ENCODE measurements around the gene FBXO21. TPM values are rescaled to one million over a fixed set of nuclear protein-coding genes. Genes with fewer than 3 reads are reported as not detected.
"Not testable (repeated sequence)": the region's sequence is repeated elsewhere in the genome, so short reads cannot be mapped to it uniquely, and the experiment has no call there.

FBXO21 gene
- total RNA-seq, 2 experiments from 2014 or later: 34.4 to 60.8 TPM

DNA sequence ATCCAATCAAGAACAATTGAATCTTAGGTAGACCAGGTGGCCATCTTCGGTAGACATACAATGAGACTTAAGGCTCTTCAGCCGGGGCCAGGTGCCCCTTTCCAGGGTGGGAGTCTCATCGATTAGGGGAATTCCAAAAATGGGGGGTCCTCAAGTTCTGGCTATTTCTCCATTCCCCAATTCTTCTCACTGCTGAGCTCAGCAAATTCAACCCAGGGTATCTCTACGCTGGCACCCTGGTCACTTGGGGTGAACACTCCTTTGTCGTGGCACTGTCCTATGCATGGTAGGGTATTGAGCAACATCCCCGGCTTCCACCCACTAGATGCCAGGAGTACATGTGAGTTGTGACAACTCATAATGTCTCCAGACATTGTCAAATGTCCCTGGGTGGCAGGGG, 34.9 kb upstream of the FBXO21 start:
- H3K9me2 ChIP-seq (ENCODE audit: insufficient read depth, low read length): no peaks in the 10 kb centered on the region
- DNase-seq (ENCODE audit: low spot score): no peak
- intact Hi-C loops (cut with micrococcal nuclease; ENCODE audit: unreplicated experiment): no loop called here
- no peaks in the 10 kb centered on the region for H3K36me3 ChIP-seq (ENCODE audit: insufficient read depth, low read length)
- no peaks in the 10 kb centered on the region for H3K4me1 ChIP-seq (ENCODE audit: insufficient read depth, low read length, poor library complexity, severe bottlenecking)
- CTCF ChIA-PET (ENCODE audit: unreplicated experiment): no interaction called here
- no peaks in the 10 kb centered on the region for H3K79me2 ChIP-seq (ENCODE audit: insufficient read depth, low read depth, low read length)
- no TSS peak for BruUV-seq (replicated peaks)
- H3K27ac ChIP-seq (ENCODE audit: low read depth, low read length, poor library complexity, severe bottlenecking): no peak overlapping the region
- H4K20me1 ChIP-seq (ENCODE audit: insufficient read depth, low read length): no peaks in the 10 kb centered on the region
- no peak overlapping the region for H3K4me2 ChIP-seq (ENCODE audit: low read length)
- no peaks in the 10 kb centered on the region for H3K9me3 ChIP-seq (ENCODE audit: low read length)
- H3K4me3 ChIP-seq (ENCODE audit: low read depth, low read length, poor library complexity, severe bottlenecking): no peak overlapping the region
- H2AFZ ChIP-seq (ENCODE audit: low read length): no peak overlapping the region
- POLR2A ChIA-PET: no interaction called here
- TF ChIP-seq EZH2phosphoT487 (IDR thresholded peaks at IDR 0.05; ENCODE audit: borderline replicate concordance, low read depth, low read length): no peak
- TF ChIP-seq, protein P1, sequence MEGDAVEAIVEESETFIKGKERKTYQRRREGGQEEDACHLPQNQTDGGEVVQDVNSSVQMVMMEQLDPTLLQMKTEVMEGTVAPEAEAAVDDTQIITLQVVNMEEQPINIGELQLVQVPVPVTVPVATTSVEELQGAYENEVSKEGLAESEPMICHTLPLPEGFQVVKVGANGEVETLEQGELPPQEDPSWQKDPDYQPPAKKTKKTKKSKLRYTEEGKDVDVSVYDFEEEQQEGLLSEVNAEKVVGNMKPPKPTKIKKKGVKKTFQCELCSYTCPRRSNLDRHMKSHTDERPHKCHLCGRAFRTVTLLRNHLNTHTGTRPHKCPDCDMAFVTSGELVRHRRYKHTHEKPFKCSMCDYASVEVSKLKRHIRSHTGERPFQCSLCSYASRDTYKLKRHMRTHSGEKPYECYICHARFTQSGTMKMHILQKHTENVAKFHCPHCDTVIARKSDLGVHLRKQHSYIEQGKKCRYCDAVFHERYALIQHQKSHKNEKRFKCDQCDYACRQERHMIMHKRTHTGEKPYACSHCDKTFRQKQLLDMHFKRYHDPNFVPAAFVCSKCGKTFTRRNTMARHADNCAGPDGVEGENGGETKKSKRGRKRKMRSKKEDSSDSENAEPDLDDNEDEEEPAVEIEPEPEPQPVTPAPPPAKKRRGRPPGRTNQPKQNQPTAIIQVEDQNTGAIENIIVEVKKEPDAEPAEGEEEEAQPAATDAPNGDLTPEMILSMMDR (conservative IDR thresholded peaks at IDR 0.05; ENCODE audit: low read length): no peak

DNA sequence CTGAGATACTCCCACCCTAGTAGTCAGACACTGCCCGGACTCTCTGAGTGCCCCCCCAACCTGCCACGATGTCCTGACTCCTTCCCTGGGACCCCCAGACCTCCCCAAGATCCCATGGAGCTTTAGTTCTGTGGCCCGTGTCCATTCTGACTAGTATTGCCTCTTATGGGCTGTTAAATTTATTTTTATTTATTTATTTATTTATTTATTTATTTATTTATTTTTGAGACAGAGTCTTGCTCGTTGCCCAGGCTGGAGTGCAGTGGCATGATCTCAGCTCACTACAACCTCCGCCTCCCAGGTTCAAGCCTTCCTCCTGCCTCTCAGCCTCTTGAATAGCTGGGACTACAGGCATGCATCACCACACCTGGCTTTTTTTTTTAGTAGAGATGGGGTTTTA, 30.7 kb upstream of the FBXO21 start:
- H3K79me2 ChIP-seq (ENCODE audit: insufficient read depth, low read depth, low read length); H3K27ac ChIP-seq (ENCODE audit: low read depth, low read length, poor library complexity, severe bottlenecking); CTCF ChIA-PET (ENCODE audit: unreplicated experiment); H3K9me2 ChIP-seq (ENCODE audit: insufficient read depth, low read length); DNase-seq (ENCODE audit: low spot score); BruUV-seq (replicated peaks); H3K4me2 ChIP-seq (ENCODE audit: low read length); H4K20me1 ChIP-seq (ENCODE audit: insufficient read depth, low read length); H3K9me3 ChIP-seq (ENCODE audit: low read length); H3K4me3 ChIP-seq (ENCODE audit: low read depth, low read length, poor library complexity, severe bottlenecking); H3K36me3 ChIP-seq (ENCODE audit: insufficient read depth, low read length); intact Hi-C loops (cut with micrococcal nuclease; ENCODE audit: unreplicated experiment); H2AFZ ChIP-seq (ENCODE audit: low read length); H3K4me1 ChIP-seq (ENCODE audit: insufficient read depth, low read length, poor library complexity, severe bottlenecking): not testable (repeated sequence)
- POLR2A ChIA-PET: interaction anchor here (0.6 kb wide), 1 partner anchor 139 kb away, joined by 3 read pairs; no protein-coding TSS in a partner anchor

DNA sequence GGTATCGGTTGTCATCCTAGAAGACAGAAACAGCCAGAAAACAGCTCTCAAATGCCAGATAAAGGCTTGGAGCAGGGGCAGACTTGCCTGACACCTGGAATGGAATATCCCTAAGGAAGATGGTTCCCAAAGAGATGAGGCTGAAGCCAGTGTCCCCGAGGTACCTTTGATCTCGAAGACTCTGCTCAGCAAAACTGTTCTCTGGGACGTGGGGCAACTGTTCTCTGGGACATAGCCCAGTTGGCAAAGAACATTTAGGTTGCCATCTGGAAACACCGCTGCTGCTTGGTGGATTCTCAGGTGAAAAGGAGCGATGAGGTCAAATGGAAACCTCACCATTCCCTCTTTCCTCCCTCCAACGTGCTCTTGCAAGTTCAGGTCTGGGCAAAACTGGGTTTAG, 27.9 kb upstream of the FBXO21 start:
- CTCF ChIA-PET (ENCODE audit: unreplicated experiment): no interaction called here

More for the DNA sequence above, 27.9 kb upstream of the FBXO21 start:
- no peak overlapping the region for H2AFZ ChIP-seq (ENCODE audit: low read length)
- BruUV-seq (replicated peaks): no TSS peak
- intact Hi-C loops (cut with micrococcal nuclease; ENCODE audit: unreplicated experiment): loop anchor here (10.0 kb wide), 1 partner anchor 617 kb away; no protein-coding TSS in a partner anchor
- H3K79me2 ChIP-seq (ENCODE audit: insufficient read depth, low read depth, low read length): no peaks in the 10 kb centered on the region
- no peaks in the 10 kb centered on the region for H3K9me3 ChIP-seq (ENCODE audit: low read length)
- H3K4me3 ChIP-seq (ENCODE audit: low read depth, low read length, poor library complexity, severe bottlenecking): no peak overlapping the region
- H3K9me2 ChIP-seq (ENCODE audit: insufficient read depth, low read length): no peaks in the 10 kb centered on the region
- POLR2A ChIA-PET: no interaction called here
- no peaks in the 10 kb centered on the region for H4K20me1 ChIP-seq (ENCODE audit: insufficient read depth, low read length)
- H3K27ac ChIP-seq (ENCODE audit: low read depth, low read length, poor library complexity, severe bottlenecking): no peak overlapping the region
- no peaks in the 10 kb centered on the region for H3K4me1 ChIP-seq (ENCODE audit: insufficient read depth, low read length, poor library complexity, severe bottlenecking)
- H3K36me3 ChIP-seq (ENCODE audit: insufficient read depth, low read length): no peaks in the 10 kb centered on the region
- no peak for DNase-seq (ENCODE audit: low spot score)
- TF ChIP-seq EZH2phosphoT487 (IDR thresholded peaks at IDR 0.05; ENCODE audit: borderline replicate concordance, low read depth, low read length): no peak
- TF ChIP-seq, protein P1 (conservative IDR thresholded peaks at IDR 0.05; ENCODE audit: low read length): no peak
- H3K4me2 ChIP-seq (ENCODE audit: low read length): no peak overlapping the region

Data from OCI-LY7 (cell line).